ENCODE results near the gene CHD5. TPM values are rescaled to one million over a fixed set of nuclear protein-coding genes. Genes with fewer than 3 reads are reported as not detected.

Gene CHD5
- total RNA-seq, 1 experiment from 2014 or later = 1.6 TPM

DNA sequence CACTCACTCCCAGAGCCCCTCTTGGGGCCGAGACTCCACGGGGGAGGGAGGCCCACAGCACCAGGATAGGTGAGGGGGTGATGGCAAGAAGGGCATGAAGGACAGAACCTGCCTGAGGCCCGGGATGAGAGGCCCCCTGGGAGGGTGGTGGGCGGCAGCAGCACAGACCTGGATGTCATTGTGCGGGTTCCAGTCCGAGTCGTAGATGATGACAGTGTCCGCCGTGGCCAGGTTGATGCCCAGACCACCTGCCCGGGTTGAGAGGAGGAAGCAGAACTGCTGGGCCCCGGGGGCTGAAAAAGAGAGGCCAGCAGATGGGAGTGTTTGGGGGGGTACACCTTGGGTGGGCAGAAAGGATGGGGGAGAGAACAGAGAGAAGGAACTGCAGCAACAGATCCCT lies 50.1 kb downstream of the CHD5 start:
- H2BK20ac ChIP-seq (ENCODE audit: low read depth, low read length, poor library complexity, severe bottlenecking) = no peak overlapping the region
- no peak overlapping the region for H2BK15ac ChIP-seq (ENCODE audit: low read depth, low read length)
- H3K4ac ChIP-seq (ENCODE audit: low read depth, low read length) = no peak overlapping the region
- peaks cover 3% of the 10 kb centered on the region; the same call in 1 of the 2 replicates for H3K4me1 ChIP-seq (ENCODE audit: insufficient read depth, low read length)
- Mint-ChIP-seq H3K4me1 (peaks cover 3 to 11% of the 10 kb centered on the region in 2 experiments; a peak in 3 of 4 replicates), H3K9me3 (peaks cover 9% of the 10 kb centered on the region in 2 experiments), H3K36me3 (ENCODE audit: insufficient read depth in 1 of 3, low read depth in 3 of 3) (peaks cover 0 to 5% (median 0%) of the 10 kb centered on the region in 3 experiments; a peak in 4 of 7 replicates), H3K4me3 (no peak overlapping the region), H3K27me3 (ENCODE audit: low read depth) (peaks cover 62% of the 10 kb centered on the region), H3K27ac (no peak overlapping the region)
- H3K18ac ChIP-seq (ENCODE audit: insufficient read length, low read depth, low read length) = no peak overlapping the region
- H4K5ac ChIP-seq (ENCODE audit: insufficient read length, low read depth, low read length) = no peak overlapping the region
- no peak overlapping the region for H3K14ac ChIP-seq (ENCODE audit: insufficient read depth, low read length)
- H3K79me1 ChIP-seq (ENCODE audit: insufficient read depth, low read depth, low read length, poor library complexity, severe bottlenecking) = no peaks in the 10 kb centered on the region
- H3K27ac ChIP-seq (ENCODE audit: insufficient read length, low read depth, low read length) = no peak overlapping the region
- peaks cover 2% of the 10 kb centered on the region; the same call in 1 of the 2 replicates for H3K27me3 ChIP-seq (ENCODE audit: insufficient read depth, low read length)
- H3K56ac ChIP-seq (ENCODE audit: insufficient read length, low read depth, low read length) = no peak overlapping the region
- no peak for DNase-seq
- no peaks in the 10 kb centered on the region for H3K23me2 ChIP-seq (ENCODE audit: insufficient read length, low read depth, low read length, poor library complexity, severe bottlenecking)
- no peak overlapping the region for H3K23ac ChIP-seq (ENCODE audit: insufficient read length, low read depth, low read length)
- no peak overlapping the region for H2AFZ ChIP-seq (ENCODE audit: low read length)
- no peak overlapping the region for H2BK120ac ChIP-seq (ENCODE audit: low read depth, low read length, poor library complexity, severe bottlenecking)
- H3K9ac ChIP-seq (ENCODE audit: extremely low read depth, insufficient read length, low read length) = no peak overlapping the region
- no peaks in the 10 kb centered on the region for H3K79me2 ChIP-seq (ENCODE audit: insufficient read depth, low read length)
- no CpG with 5 or more reads among the region's 11 CpGs for WGBS (ENCODE audit: extremely low coverage, insufficient read length, low lambda C conversion rate)
- no peak overlapping the region for H2BK5ac ChIP-seq (ENCODE audit: insufficient read length, low read length)
- H4K20me1 ChIP-seq (ENCODE audit: control insufficient read depth, insufficient read depth, insufficient read length) = no peaks in the 10 kb centered on the region
- no peak overlapping the region for H2AK5ac ChIP-seq (ENCODE audit: insufficient read length, low read length)
- no peak overlapping the region for H3K4me2 ChIP-seq (ENCODE audit: insufficient read depth, insufficient read length, low read length)
- no peak overlapping the region for H2BK12ac ChIP-seq (ENCODE audit: insufficient read length, low read depth, low read length)
- TF ChIP-seq, protein P1, sequence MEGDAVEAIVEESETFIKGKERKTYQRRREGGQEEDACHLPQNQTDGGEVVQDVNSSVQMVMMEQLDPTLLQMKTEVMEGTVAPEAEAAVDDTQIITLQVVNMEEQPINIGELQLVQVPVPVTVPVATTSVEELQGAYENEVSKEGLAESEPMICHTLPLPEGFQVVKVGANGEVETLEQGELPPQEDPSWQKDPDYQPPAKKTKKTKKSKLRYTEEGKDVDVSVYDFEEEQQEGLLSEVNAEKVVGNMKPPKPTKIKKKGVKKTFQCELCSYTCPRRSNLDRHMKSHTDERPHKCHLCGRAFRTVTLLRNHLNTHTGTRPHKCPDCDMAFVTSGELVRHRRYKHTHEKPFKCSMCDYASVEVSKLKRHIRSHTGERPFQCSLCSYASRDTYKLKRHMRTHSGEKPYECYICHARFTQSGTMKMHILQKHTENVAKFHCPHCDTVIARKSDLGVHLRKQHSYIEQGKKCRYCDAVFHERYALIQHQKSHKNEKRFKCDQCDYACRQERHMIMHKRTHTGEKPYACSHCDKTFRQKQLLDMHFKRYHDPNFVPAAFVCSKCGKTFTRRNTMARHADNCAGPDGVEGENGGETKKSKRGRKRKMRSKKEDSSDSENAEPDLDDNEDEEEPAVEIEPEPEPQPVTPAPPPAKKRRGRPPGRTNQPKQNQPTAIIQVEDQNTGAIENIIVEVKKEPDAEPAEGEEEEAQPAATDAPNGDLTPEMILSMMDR (conservative IDR thresholded peaks at IDR 0.05) = no peak
- no peak overlapping the region for H3T11ph ChIP-seq (ENCODE audit: low read length)
- H4K8ac ChIP-seq (replicated peaks; ENCODE audit: insufficient read length, low read depth, low read length) = no peak overlapping the region
- no peak overlapping the region for H4K91ac ChIP-seq (ENCODE audit: insufficient read length, low read depth, low read length)
- no peaks in the 10 kb centered on the region for H3K9me3 ChIP-seq (ENCODE audit: control insufficient read depth, low read depth, low read length)
